ENCODE measurements around the gene ZNF732. TPM values are rescaled to one million over a fixed set of nuclear protein-coding genes. Genes with fewer than 3 reads are reported as not detected.

ZNF732 gene
- total RNA-seq, 1 experiment from 2014 or later: not detected

DNA sequence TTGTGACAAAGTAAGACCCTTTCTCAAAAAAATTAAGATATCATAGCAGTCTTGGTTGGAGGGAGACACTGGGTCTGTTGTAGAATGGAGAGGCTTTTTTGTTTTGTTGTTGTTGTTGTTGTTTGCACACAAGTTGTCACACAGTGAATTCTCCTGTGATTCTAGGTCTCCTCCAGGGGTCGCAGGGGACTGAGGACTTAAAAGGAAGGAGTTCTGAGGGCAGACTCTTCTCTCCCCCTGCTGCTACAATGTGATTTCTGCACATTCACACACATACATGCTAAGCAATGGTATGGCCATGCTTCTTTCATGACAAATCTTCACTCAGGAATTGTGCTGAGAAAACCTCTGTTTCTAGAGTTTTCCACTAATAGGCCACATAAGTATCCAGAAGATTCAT lies 71.1 kb downstream of the ZNF732 start:
- RAD21 ChIA-PET (ENCODE audit: low non-redundant PET in 1 of 2, low total read pairs in 2 of 2, uncharacterized antibody in 2 of 2, unreplicated experiment in 2 of 2): no interaction called here
- Histone ChIP-seq H2AFZ (ENCODE audit: low read depth, low read length, poor library complexity, severe bottlenecking) (no peak overlapping the region), H3K9me2 (ENCODE audit: insufficient read depth) (no peaks in the 10 kb centered on the region), H3K79me2 (ENCODE audit: insufficient read depth, low read length) (no peaks in the 10 kb centered on the region), H3K4me3 (replicated peaks in 1 of 2; ENCODE audit: low read depth in 1 of 2, low read length in 2 of 2) (no peak overlapping the region), H3K27me3 (ENCODE audit: insufficient read depth, low read length) (no peaks in the 10 kb centered on the region), H3K36me3 (ENCODE audit: control insufficient read depth in 1 of 2, insufficient read depth in 2 of 2, low read length in 2 of 2) (no peaks in the 10 kb centered on the region), H4K20me1 (ENCODE audit: insufficient read depth) (no peaks in the 10 kb centered on the region), H3K27ac (ENCODE audit: low read depth, low read length) (no peak overlapping the region), H3K9ac (ENCODE audit: low read length) (no peak overlapping the region), H3K9me3 (ENCODE audit: control insufficient read depth in 1 of 2, insufficient read depth in 1 of 2, low read depth in 1 of 2, low read length in 2 of 2) (no peaks in the 10 kb centered on the region; a peak in 2 of 4 replicates), H3K4me2 (ENCODE audit: low read length) (no peak overlapping the region), H3K4me1 (ENCODE audit: control insufficient read depth in 1 of 2, insufficient read depth in 2 of 2, low read length in 2 of 2) (no peaks in the 10 kb centered on the region)
- BruUV-seq (replicated peaks): no TSS peak
- POLR2A ChIA-PET: no interaction called here
- intact Hi-C loops (cut with micrococcal nuclease): no loop called here
- ATAC-seq (no peak), DNase-seq (ENCODE audit: low read depth, low spot score) (no peak)
- TF ChIP-seq, protein P1, sequence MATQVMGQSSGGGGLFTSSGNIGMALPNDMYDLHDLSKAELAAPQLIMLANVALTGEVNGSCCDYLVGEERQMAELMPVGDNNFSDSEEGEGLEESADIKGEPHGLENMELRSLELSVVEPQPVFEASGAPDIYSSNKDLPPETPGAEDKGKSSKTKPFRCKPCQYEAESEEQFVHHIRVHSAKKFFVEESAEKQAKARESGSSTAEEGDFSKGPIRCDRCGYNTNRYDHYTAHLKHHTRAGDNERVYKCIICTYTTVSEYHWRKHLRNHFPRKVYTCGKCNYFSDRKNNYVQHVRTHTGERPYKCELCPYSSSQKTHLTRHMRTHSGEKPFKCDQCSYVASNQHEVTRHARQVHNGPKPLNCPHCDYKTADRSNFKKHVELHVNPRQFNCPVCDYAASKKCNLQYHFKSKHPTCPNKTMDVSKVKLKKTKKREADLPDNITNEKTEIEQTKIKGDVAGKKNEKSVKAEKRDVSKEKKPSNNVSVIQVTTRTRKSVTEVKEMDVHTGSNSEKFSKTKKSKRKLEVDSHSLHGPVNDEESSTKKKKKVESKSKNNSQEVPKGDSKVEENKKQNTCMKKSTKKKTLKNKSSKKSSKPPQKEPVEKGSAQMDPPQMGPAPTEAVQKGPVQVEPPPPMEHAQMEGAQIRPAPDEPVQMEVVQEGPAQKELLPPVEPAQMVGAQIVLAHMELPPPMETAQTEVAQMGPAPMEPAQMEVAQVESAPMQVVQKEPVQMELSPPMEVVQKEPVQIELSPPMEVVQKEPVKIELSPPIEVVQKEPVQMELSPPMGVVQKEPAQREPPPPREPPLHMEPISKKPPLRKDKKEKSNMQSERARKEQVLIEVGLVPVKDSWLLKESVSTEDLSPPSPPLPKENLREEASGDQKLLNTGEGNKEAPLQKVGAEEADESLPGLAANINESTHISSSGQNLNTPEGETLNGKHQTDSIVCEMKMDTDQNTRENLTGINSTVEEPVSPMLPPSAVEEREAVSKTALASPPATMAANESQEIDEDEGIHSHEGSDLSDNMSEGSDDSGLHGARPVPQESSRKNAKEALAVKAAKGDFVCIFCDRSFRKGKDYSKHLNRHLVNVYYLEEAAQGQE (IDR thresholded peaks at IDR 0.05; ENCODE audit: low read depth): no peak
- CTCF ChIA-PET: no interaction called here

DNA sequence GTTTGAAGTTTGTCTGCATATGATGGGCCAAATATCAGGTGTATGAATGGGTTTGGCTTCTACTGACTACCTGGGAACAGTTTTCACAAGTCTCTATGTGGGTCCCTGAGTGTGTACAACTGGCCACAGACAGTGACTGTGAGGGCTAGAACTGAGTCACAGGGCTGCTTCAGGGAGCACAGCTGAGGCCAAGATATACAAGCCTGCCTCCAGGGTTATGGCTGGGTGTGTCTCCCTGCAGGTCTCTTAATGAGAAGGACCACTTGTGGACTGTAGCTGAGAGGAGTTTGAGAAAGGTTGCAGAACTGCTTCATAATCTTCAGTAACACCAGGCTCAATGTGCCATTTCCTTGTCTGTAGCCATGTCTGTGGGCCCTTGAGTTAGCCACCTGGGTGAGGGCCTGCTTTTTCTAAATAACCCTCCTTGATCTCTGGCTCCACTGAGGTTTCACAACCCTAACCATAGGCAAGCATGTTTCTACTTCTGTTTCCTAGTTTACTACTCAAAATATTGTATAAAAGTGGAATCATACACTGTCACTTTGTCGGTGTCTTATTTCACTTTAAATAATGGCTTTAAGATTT lies 81.3 kb downstream of the ZNF732 start:
- RAD21 ChIA-PET (ENCODE audit: low non-redundant PET in 1 of 2, low total read pairs in 2 of 2, uncharacterized antibody in 2 of 2, unreplicated experiment in 2 of 2): no interaction called here
- POLR2A ChIA-PET: no interaction called here
- no TSS peak for BruUV-seq (replicated peaks)
- ATAC-seq (no peak), DNase-seq (ENCODE audit: low read depth, low spot score) (no peak)
- intact Hi-C loops (cut with micrococcal nuclease): no loop called here
- Histone ChIP-seq H3K4me1 (ENCODE audit: control insufficient read depth in 1 of 2, insufficient read depth in 2 of 2, low read length in 2 of 2) (no peaks in the 10 kb centered on the region), H3K79me2 (ENCODE audit: insufficient read depth, low read length) (no peaks in the 10 kb centered on the region), H2AFZ (ENCODE audit: low read depth, low read length, poor library complexity, severe bottlenecking) (no peak overlapping the region), H3K9me3 (ENCODE audit: control insufficient read depth in 1 of 2, insufficient read depth in 1 of 2, low read depth in 1 of 2, low read length in 2 of 2) (peaks cover 5 to 18% of the 10 kb centered on the region in 2 experiments; a peak in 2 of 4 replicates), H4K20me1 (ENCODE audit: insufficient read depth) (no peaks in the 10 kb centered on the region), H3K4me2 (ENCODE audit: low read length) (no peak overlapping the region), H3K27ac (ENCODE audit: low read depth, low read length) (no peak overlapping the region), H3K9ac (ENCODE audit: low read length) (no peak overlapping the region), H3K27me3 (ENCODE audit: insufficient read depth, low read length) (no peaks in the 10 kb centered on the region), H3K36me3 (ENCODE audit: control insufficient read depth in 1 of 2, insufficient read depth in 2 of 2, low read length in 2 of 2) (no peaks in the 10 kb centered on the region), H3K4me3 (replicated peaks in 1 of 2; ENCODE audit: low read depth in 1 of 2, low read length in 2 of 2) (no peak overlapping the region), H3K9me2 (ENCODE audit: insufficient read depth) (no peaks in the 10 kb centered on the region)
- CTCF ChIA-PET: no interaction called here
- no peak for TF ChIP-seq TCF7L2 (IDR thresholded peaks at IDR 0.05; ENCODE audit: borderline replicate concordance, extremely low read depth, insufficient read depth, insufficient read length)

MicroRNAs encoded within 50 kb of the gene (microRNA counts, 767-probe panel; counts per million panel counts)
- not detected for microRNA hsa-miR-571

Small RNA genes within 50 kb of the gene (microRNA-seq; reads per million reads assigned to microRNA genes)
- not detected for gene MIR571 (ENCODE audit: borderline number of aligned reads)

Other genes starting within 250 kb of the ZNF732 start
- 0.07 TPM for gene ZNF718, start 181.0 kb downstream of the ZNF732 start, total RNA-seq (2021; ENCODE audit: unreplicated experiment)
- gene ZNF141, start 32.3 kb upstream of the ZNF732 start, total RNA-seq (2021; ENCODE audit: unreplicated experiment): 0.17 TPM
- 34.5 TPM for gene ZNF721, start 193.7 kb upstream of the ZNF732 start, total RNA-seq (2021; ENCODE audit: unreplicated experiment)
- 38.6 TPM for gene PIGG, start 193.7 kb upstream of the ZNF732 start, total RNA-seq (2021; ENCODE audit: unreplicated experiment)

Measured in HCT116 (cell line).